Breast epithelium (tissue), 4 donors: Measurements from ENCODE around the gene MRTFB. TPM values are rescaled to one million over a fixed set of nuclear protein-coding genes. Genes with fewer than 3 reads are reported as not detected.

ENCODE experiments used
- DNase-seq, 2 donors: peaks; one replicate each; pipeline ENCODE4 v3.0.0-alpha.2; 2019; ENCODE audit warnings: low spot score in 2 of 2
- H3K27ac ChIP-seq, 2 donors: fragments of 200-600 bp; sonication (generic) in 1 of 2; one replicate each; pipeline ENCODE4 v1.5.1; 2016 to 2019; ENCODE audit warnings: mild to moderate bottlenecking in 1 of 2
- H3K27me3 ChIP-seq, 2 donors: fragments of 200-600 bp; sonication (generic) in 1 of 2; one replicate each; pipeline versions ENCODE4 v1.5.1 to v1.6.0; 2017 to 2019; ENCODE audit warnings: control low read depth in 1 of 2, mild to moderate bottlenecking in 1 of 2
- H3K36me3 ChIP-seq: fragments of 200-600 bp; one replicate; pipeline ENCODE4 v1.5.1; 2019
- H3K4me1 ChIP-seq, 2 donors: fragments of 200-600 bp; sonication (generic); one replicate each; pipeline ENCODE4 v1.5.1; 2016 to 2019; ENCODE audit warnings: control low read depth in 1 of 2
- H3K4me3 ChIP-seq, 3 donors: fragments of 200-600 bp; sonication (generic); 1 replicate in 2 of 3; 2 replicates in 1 of 3; pipeline ENCODE4 v1.5.1; 2016 to 2019; ENCODE audit warnings: mild to moderate bottlenecking in 3 of 3, moderate library complexity in 2 of 3
- H3K9me3 ChIP-seq, 2 donors: fragments of 200-600 bp; sonication (generic) in 1 of 2; one replicate each; pipeline ENCODE4 v1.5.1; 2016 to 2019; ENCODE audit warnings: control low read depth in 1 of 2
- CTCF ChIP-seq, 3 donors: fragments of 450-650 bp; IDR thresholded peaks; one replicate each; pipeline ENCODE4 v1.5.1; 2016 to 2017; ENCODE audit warnings: antibody characterized with exemption in 3 of 3, mild to moderate bottlenecking in 3 of 3, moderate library complexity in 3 of 3
- POLR2A ChIP-seq: fragments of 450-650 bp; IDR thresholded peaks from one replicate; pipeline ENCODE4 v1.6.1; 2016; ENCODE audit warnings: antibody characterized with exemption, mild to moderate bottlenecking, moderate library complexity
- POLR2AphosphoS5 ChIP-seq, 3 donors: sonication (generic); formaldehyde crosslinking; IDR thresholded peaks; one replicate each; pipeline ENCODE4 v1.6.1; 2017; ENCODE audit warnings: antibody characterized with exemption in 3 of 3
- intact Hi-C: fragments of 100-400 bp; cut with DNase I; formaldehyde crosslinking; loops from one replicate; pipeline ENCODE4 v1.15.1; 2023; ENCODE audit warnings: low total_unique reads
- total RNA-seq, 3 donors: library from RNA; depleted of rRNA; stranded (reverse); fragments of >200 nt; gene quantifications; one replicate each; pipeline ENCODE4 v1.1.0, GENCODE V29; 2016

Gene MRTFB
- total RNA-seq, 3 donors from 2014 or later, result 49.9 to 115 (median 83.6) TPM

- peaks cover 0 to 6% of the 10 kb centered on the region in 2 donors for H3K4me1 ChIP-seq
- H3K27me3 ChIP-seq, result no peaks in the 10 kb centered on the region
- TF ChIP-seq POLR2A, result no peak
- no peak for TF ChIP-seq POLR2AphosphoS5 (IDR thresholded peaks at IDR 0.05)
- TF ChIP-seq CTCF (IDR thresholded peaks at IDR 0.05), result no peak
- no peaks in the 10 kb centered on the region for H3K36me3 ChIP-seq
- H3K27ac ChIP-seq, result no peak overlapping the region
- no peaks in the 10 kb centered on the region for H3K9me3 ChIP-seq
- no peak for DNase-seq
- intact Hi-C loops, result no loop called here
- H3K4me3 ChIP-seq, result no peak overlapping the region
Observed at GRCh38 chr16:14198012-14198411, 126.9 kb downstream of the MRTFB start.

- no peak overlapping the region for H3K27ac ChIP-seq
- TF ChIP-seq POLR2AphosphoS5 (IDR thresholded peaks at IDR 0.05), result no peak
- TF ChIP-seq CTCF (IDR thresholded peaks at IDR 0.05), result no peak
- TF ChIP-seq POLR2A, result no peak
- intact Hi-C loops, result no loop called here
- peaks cover 0 to 9% of the 10 kb centered on the region in 2 donors for H3K4me1 ChIP-seq
- H3K9me3 ChIP-seq, result no peaks in the 10 kb centered on the region
- no peaks in the 10 kb centered on the region for H3K27me3 ChIP-seq
- no peak for DNase-seq
- H3K4me3 ChIP-seq, result no peak overlapping the region
- no peaks in the 10 kb centered on the region for H3K36me3 ChIP-seq
Observed at GRCh38 chr16:14198572-14198971, 127.5 kb downstream of the MRTFB start.

- H3K27me3 ChIP-seq, result no peaks in the 10 kb centered on the region
- H3K36me3 ChIP-seq, result no peaks in the 10 kb centered on the region
- TF ChIP-seq POLR2A (no peak), CTCF (IDR thresholded peaks at IDR 0.05) (no peak), POLR2AphosphoS5 (IDR thresholded peaks at IDR 0.05) (no peak)
Observed at GRCh38 chr16:14199199-14199598, 128.1 kb downstream of the MRTFB start.

GRCh38 chr16:14199624-14200023 is 128.5 kb downstream of the MRTFB start:
- Histone ChIP-seq H3K27ac (no peak overlapping the region), H3K4me3 (no peak overlapping the region), H3K27me3 (no peaks in the 10 kb centered on the region), H3K9me3 (no peaks in the 10 kb centered on the region), H3K36me3 (no peaks in the 10 kb centered on the region), H3K4me1 (peaks cover 0 to 9% of the 10 kb centered on the region in 2 donors)
- DNase-seq, result no peak
- TF ChIP-seq POLR2A (no peak), POLR2AphosphoS5 (IDR thresholded peaks at IDR 0.05) (no peak), CTCF (IDR thresholded peaks at IDR 0.05) (no peak)
- intact Hi-C loops, result loop anchor here (10.0 kb wide), 1 partner anchor 205 kb away; no protein-coding TSS in a partner anchor

More at GRCh38 chr16:14199199-14199598, 128.1 kb downstream of the MRTFB start:
- Histone ChIP-seq H3K4me3 (no peak overlapping the region), H3K27ac (no peak overlapping the region), H3K4me1 (peaks cover 0 to 9% of the 10 kb centered on the region in 2 donors), H3K9me3 (no peaks in the 10 kb centered on the region)
- intact Hi-C loops, result no loop called here
- no peak for DNase-seq

- TF ChIP-seq POLR2A, result no peak
- no peak for TF ChIP-seq POLR2AphosphoS5 (IDR thresholded peaks at IDR 0.05)
- TF ChIP-seq CTCF (IDR thresholded peaks at IDR 0.05), result no peak
- Histone ChIP-seq H3K4me3 (peak overlapping the region in 2 of 3 donors; percentile 0 to 9), H3K27ac (peak overlapping the region; percentile 50 to 74), H3K27me3 (no peaks in the 10 kb centered on the region), H3K4me1 (peaks cover 0 to 9% of the 10 kb centered on the region in 2 donors), H3K36me3 (no peaks in the 10 kb centered on the region), H3K9me3 (no peaks in the 10 kb centered on the region)
- intact Hi-C loops, result loop anchor here (10.0 kb wide), 1 partner anchor 207 kb away; no protein-coding TSS in a partner anchor
- no peak for DNase-seq
Observed at GRCh38 chr16:14202095-14202494, 131.0 kb downstream of the MRTFB start.
